Endometrium (tissue), 2 donors: ENCODE results near the gene STK4.

Experiments used
- FAIRE-seq: peaks from 2 replicates; lab custom pipeline; 2012; peaks lifted over from hg19 to GRCh38; lab: Jason Lieb, UNC
- donor health status: control.
- donor health status: control.

STK4 gene

GRCh38 chr20:45087097-45087790 is 120.9 kb downstream of the STK4 start:
- no peak for FAIRE-seq

GRCh38 chr20:45087814-45088213 is 121.5 kb downstream of the STK4 start:
- FAIRE-seq = no peak

- no peak for FAIRE-seq
These were observed 121.9 kb downstream of the STK4 start for GRCh38 chr20:45088247-45088646.

GRCh38 chr20:45090481-45090880 is 124.2 kb downstream of the STK4 start:
- no peak for FAIRE-seq

GRCh38 chr20:45091366-45091765 is 125.1 kb downstream of the STK4 start:
- no peak for FAIRE-seq

- FAIRE-seq = no peak
These were observed 126.6 kb downstream of the STK4 start for GRCh38 chr20:45092898-45093297.

GRCh38 chr20:45094201-45094600 is 127.9 kb downstream of the STK4 start:
- FAIRE-seq = no peak

GRCh38 chr20:45094864-45095574 is 128.7 kb downstream of the STK4 start:
- no peak for FAIRE-seq

GRCh38 chr20:45095805-45096238 is 129.5 kb downstream of the STK4 start:
- no peak for FAIRE-seq

- no peak for FAIRE-seq
These were observed 130.5 kb downstream of the STK4 start for GRCh38 chr20:45096781-45097180.

- FAIRE-seq = no peak
These were observed 131.3 kb downstream of the STK4 start for GRCh38 chr20:45097485-45098102.

- FAIRE-seq = no peak
These were observed 131.9 kb downstream of the STK4 start for GRCh38 chr20:45098103-45098773.

- no peak for FAIRE-seq
These were observed 134.4 kb downstream of the STK4 start, which contains the start of gene KCNS1 for GRCh38 chr20:45100563-45101245. Gene KCNS1 (minus strand): TSS chr20:45101127. CDS start chr20:45099236, 1,891 bp downstream.

- FAIRE-seq = no peak
These were observed 135.1 kb downstream of the STK4 start for GRCh38 chr20:45101333-45101850.

- no peak for FAIRE-seq
These were observed 136.8 kb downstream of the STK4 start for GRCh38 chr20:45103072-45103471.

GRCh38 chr20:45104786-45105185 is 138.5 kb downstream of the STK4 start:
- no peak for FAIRE-seq

GRCh38 chr20:45105317-45105716 is 139.0 kb downstream of the STK4 start:
- FAIRE-seq = no peak

GRCh38 chr20:45109634-45110033 is 143.3 kb downstream of the STK4 start:
- no peak for FAIRE-seq

- no peak for FAIRE-seq
These were observed 144.0 kb downstream of the STK4 start for GRCh38 chr20:45110301-45110700.

GRCh38 chr20:45111285-45111684 is 145.0 kb downstream of the STK4 start:
- no peak for FAIRE-seq

GRCh38 chr20:45111799-45112471 is 145.6 kb downstream of the STK4 start:
- FAIRE-seq = no peak
